22Rv1 (cell line): ENCODE results near the gene ARAP2.

Source experiments
- H3K27ac ChIP-seq: fragments of 450-650 bp; 2 replicates; pipeline ENCODE4 v1.5.1; 2017
- CTCF ChIP-seq: fragments of 450-650 bp; IDR thresholded peaks from 2 replicates; pipeline ENCODE4 v1.5.1; 2017; ENCODE audit warnings: mild to moderate bottlenecking
- ZFX ChIP-seq: fragments of 450-650 bp; IDR thresholded peaks from 2 replicates; pipeline ENCODE4 v1.6.1; 2017; ENCODE audit warnings: antibody characterized with exemption, borderline replicate concordance

The ARAP2 gene

GRCh38 chr4:36237366-36238313 is 6.7 kb downstream of the ARAP2 start:
- no peak for TF ChIP-seq ZFX
- H3K27ac ChIP-seq = no peak overlapping the region

- H3K27ac ChIP-seq = no peak overlapping the region
- TF ChIP-seq ZFX = no peak
- TF ChIP-seq CTCF = no peak
Observed at GRCh38 chr4:36236159-36236558, 8.2 kb downstream of the ARAP2 start.

DNA sequence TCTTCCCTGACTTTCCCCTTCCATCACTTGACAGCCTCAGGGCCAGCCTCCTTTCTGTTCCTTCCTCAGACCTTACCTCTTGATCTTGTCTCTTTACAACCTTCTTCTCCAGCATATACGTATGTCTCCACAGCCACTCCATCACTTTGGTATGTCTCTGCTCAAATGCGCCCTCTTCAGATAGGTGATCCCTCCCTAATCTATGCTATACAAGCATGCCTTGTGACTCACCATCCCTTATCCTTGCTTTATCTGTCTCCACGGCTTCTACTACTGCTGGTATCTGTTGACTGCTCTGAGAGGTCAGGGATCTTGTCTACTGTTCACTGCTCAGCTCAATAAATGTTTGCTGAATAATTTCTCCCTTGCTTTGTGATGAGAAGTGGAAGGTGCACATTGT is 9.0 kb downstream of the ARAP2 start:
- TF ChIP-seq CTCF = peak; percentile 15; the same call in 1 of the 2 replicates
- no peak for TF ChIP-seq ZFX

GRCh38 chr4:36233567-36234266 is 10.6 kb downstream of the ARAP2 start:
- H3K27ac ChIP-seq = no peak overlapping the region
- TF ChIP-seq CTCF (no peak), ZFX (no peak)

More for the DNA sequence above, 9.0 kb downstream of the ARAP2 start:
- H3K27ac ChIP-seq = no peak overlapping the region

- no peak overlapping the region for H3K27ac ChIP-seq
- TF ChIP-seq ZFX (no peak), CTCF (no peak)
Observed at GRCh38 chr4:36230534-36230933, 13.8 kb downstream of the ARAP2 start.

DNA sequence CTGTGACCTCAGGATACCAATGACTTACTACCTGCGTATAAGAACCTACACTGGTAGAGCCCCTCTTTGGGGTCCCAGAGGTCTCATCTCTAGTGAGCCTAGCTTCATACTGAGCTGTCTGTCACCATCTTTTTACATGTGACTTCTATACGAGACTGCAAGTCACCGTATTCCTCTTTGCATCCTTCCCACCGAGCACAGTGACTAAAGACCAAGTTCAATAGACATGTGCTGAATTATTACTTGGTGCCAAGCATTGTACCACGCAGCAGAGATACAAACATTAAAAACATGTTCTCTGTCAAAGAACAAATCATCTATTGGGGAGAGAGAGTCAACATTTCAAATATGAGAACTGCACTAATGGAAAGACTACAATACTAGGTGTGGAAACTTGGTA is 16.4 kb downstream of the ARAP2 start:
- no peak overlapping the region for H3K27ac ChIP-seq
- no peak for TF ChIP-seq CTCF
- TF ChIP-seq ZFX = no peak

DNA sequence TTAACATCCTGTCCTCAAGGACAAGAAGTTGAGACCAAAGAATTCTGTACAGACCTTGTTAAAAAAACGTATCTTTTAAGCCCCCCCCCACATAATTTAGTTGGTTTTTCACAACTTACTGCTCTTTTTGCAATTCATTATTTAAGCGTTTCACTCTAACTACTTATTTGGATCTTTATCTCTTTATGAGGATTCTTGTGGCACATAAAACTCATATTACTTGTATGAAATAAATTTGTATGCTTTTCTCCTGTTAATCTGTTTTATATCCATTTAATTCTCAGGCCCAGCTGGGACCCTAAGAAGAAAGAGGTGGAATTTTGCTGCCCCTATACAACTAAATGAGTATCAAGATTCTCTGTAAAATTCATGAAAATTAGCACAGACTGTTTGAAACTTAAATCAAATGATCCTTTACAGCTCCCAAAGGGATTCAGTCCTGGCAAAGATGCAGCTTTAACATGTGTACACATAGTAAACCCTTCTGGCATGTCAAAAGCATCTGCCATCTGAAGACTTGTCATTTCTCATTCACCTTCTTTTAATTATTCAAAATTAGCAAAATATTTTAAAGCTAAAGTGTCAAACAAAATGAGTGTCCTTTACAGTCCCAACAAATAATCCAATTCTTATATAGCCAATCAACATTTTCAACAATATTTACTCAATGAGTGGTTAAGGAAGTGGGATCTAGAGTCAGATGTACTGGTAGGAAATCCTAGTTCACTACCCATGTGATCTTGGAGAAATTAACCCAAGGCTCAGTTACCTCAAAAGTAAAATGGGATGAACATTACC is 17.7 kb downstream of the ARAP2 start:
- no peak for TF ChIP-seq CTCF
- no peak for TF ChIP-seq ZFX
- no peak overlapping the region for H3K27ac ChIP-seq
